ENCODE data around the gene DPP6.

DPP6 gene

GRCh38 chr7:154474903-154475520 lies 422.8 kb downstream of the DPP6 start:
- no peak for DNase-seq

GRCh38 chr7:154475864-154476263 lies 423.7 kb downstream of the DPP6 start:
- no peak for DNase-seq

DNA sequence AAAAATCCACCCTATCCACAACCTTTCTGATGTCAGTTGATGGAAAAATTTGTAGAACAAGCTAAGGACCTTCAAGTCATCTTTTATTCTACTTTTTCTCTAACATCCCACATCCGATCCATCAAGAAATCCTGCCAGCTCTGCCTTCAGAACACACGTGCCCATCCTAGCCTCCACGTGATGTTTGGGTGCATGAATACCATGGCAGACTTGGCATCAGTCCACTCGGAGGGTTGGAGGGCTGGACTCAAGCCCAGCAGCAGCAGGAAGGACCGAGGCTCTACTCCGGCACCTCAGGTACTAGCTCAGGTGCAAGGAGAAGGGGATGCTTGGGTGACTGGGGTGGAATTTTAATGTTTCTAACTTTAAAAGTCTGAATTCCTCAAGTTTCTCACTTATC lies 428.6 kb downstream of the DPP6 start:
- no peak for DNase-seq

GRCh38 chr7:154482863-154483262 lies 430.7 kb downstream of the DPP6 start:
- DNase-seq: no peak

DNA sequence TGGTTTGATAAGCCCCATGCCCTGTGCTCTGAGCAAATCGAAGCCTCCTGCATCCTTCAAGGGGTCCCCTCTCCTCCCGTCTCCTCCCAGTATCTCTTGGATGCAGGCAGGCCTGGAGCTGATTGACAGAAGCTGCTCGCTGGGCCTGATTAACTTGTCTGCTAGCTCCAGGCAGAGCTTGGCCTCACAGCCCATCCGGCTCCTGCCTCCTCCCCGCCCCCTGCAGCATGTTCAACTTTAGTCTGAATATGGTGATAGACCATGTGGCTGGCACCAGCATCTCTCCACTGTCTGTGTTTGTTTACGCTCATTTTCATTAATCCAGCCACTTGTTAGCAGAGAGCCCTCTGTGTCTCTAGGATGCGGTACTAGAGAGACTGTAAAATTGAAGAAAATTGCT lies 432.2 kb downstream of the DPP6 start:
- no peak for DNase-seq

GRCh38 chr7:154484943-154485342 lies 432.7 kb downstream of the DPP6 start:
- no peak for DNase-seq

DNA sequence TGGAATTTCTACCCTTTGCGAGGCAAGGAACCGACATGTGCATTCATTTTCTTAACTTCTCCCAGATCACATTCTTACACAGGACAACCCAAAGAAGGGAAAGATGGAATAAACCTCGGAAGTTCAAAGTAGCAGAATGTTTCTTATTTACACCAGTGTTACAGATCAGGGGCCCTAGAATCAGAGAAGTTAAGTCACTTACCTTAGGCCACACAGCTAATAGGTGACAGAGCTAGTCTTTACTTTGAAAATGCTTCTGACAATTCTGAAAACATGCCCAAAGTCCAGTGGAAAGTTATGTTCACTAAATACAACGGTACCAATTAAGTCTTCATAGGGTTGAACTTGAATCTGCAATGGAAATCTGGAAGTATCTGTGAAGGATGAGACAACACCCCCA lies 437.7 kb downstream of the DPP6 start:
- no peak for DNase-seq

GRCh38 chr7:154493594-154493993 lies 441.4 kb downstream of the DPP6 start:
- no peak for DNase-seq

GRCh38 chr7:154497751-154498150 lies 445.6 kb downstream of the DPP6 start:
- no peak for DNase-seq

DNA sequence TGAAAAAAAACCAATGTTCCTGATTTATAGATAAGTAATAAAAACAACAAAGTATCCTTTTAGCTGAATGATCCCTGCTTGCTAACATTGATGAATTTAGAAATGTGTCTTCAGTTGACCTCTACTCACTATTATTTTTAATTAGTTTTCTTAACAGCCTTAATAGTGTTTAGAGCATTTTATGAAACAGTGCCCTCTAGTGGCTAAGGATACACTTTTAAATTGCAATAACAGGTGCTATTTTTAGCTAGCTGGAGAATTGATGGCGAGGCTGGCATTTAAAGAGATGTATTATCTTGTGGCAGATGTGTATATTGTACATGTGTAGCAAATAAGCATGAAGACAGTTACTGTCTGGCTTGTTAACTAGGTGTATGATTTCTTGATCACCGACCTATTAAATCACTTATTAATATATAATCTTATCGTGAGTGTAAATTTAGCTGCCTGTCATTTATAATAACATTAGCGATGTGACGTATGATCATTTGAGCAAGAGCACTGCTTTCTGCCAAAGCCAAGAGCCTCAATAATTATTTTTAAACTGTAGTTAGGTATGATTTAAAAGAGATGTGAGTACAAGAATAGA lies 451.9 kb downstream of the DPP6 start:
- DNase-seq: no peak

GRCh38 chr7:154504918-154505317 lies 452.7 kb downstream of the DPP6 start:
- no peak for DNase-seq

GRCh38 chr7:154505362-154505761 lies 453.2 kb downstream of the DPP6 start:
- no peak for DNase-seq

DNA sequence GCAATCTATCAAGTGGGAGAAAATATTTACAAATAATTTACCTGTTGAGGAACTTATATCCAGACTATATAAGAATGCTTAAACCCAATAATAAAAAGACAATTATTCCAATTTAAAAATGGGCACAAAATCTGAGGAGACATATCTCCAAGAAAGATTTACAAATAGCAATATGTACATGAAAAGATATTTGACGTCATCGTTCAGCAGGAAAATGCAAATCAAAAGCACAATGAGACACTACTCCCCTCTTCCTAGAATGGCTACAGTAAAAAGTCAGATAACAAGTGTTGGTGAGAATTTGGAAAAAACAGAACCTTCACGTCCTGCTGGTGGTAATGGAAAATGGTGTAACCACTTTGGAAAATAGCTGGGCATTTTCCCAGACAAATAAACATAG lies 457.0 kb downstream of the DPP6 start:
- no peak for DNase-seq

- no peak for DNase-seq
Measured at GRCh38 chr7:154512121-154512833, 460.1 kb downstream of the DPP6 start.

DNA sequence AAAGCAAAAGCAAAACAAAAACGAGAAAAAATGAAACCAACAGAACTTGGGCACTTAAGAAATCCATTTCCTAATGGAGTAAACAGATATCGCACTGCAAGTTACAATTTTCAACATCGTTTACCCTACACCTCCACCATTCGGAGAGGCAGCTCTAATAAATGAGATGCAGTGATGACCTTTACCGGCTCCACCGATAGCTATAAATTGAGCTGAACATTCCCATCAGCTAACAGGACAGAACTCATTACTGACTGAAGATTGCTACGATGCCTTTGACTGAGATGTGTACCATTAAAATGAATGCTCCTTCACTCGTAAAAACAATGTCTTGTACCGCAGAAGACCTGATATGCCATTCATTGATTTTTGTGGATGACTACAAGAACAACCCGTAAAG lies 465.6 kb downstream of the DPP6 start:
- no peak for DNase-seq

DNA sequence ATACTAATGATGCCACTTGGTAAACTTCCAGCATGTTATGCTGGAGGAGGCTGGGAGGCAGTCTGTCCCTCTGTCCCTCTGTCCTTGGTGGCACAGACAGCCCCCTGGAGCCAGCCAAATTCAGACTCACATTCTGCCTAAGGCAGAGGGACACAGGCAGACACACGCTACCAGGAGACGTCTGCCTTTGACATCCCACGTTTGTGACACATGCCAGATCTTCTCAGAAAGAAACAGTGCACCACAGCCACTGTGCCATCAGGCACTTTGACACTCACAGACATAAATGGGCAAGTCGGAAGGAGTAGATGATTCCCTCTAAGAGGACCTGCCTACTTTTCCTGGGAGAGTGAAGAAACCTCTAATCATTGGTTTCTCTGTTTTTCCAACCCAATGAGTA lies 467.0 kb downstream of the DPP6 start:
- no peak for DNase-seq

GRCh38 chr7:154530136-154530535 lies 477.9 kb downstream of the DPP6 start:
- DNase-seq: no peak

- no peak for DNase-seq
Measured at GRCh38 chr7:154532771-154533170, 480.6 kb downstream of the DPP6 start.

DNA sequence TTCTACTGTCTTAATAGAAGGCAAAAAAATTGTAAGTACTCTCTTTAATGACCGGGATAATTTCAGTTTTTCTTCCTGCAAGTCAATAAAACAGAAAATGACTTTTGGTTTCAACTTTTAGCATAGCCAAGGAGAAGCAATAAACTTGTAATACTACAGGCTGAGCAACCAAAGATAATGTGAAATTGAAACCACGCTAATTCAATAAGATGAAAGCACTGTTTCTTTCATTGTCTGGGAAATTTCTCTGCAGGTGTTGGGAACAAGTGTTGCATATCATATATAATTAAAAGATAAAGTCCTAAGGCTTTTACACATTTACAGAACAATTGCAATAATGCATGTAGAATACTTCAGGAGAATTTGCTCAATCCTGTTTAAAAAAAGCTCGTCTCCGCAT lies 488.4 kb downstream of the DPP6 start:
- DNase-seq: no peak

DNA sequence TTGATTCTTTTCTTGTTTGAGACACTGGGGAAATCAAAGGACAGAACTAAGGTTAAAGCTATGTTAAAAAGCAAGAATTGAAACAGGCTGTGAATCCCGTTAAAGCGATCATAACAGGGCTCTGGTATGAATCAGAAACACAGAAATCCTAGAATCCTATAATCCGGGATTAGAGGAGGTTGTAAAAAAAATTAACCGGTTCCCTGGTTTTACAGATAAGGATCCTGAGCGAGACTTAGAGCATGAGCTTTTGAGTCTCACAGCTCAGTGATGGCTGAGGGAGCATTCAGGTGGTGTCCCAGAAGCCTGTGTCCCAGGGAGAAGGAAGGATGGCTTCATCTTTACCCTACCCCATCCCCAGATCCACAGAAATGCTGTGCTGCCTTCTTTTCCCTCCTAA lies 489.4 kb downstream of the DPP6 start:
- no peak for DNase-seq

GRCh38 chr7:154546946-154547587 lies 494.9 kb downstream of the DPP6 start:
- no peak for DNase-seq

DNA sequence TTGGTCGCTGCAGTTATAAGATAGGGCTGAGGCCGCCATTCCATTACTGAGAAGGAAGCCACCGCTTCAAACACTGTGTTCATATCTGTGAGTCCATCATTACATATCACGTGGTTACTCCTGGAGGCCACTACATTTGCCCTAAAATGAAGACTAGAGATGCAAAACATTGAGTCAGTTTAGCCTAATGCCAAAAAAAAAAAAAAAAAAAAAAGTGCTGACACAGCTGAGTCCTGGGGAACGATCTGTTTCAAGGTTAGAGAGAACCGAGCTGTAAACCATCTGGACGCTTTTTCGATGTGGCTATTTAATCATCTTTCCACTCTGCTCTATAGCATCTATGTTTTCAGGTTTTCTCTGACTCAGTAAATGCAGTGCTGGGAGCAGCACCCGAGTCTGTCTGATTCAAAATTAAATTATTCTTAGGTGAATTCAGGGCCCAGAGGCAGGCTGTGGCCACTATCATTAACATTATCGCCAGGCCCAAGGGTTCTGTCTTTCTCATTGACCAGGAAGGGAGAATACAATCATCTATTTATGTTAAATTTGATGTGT lies 501.6 kb downstream of the DPP6 start:
- DNase-seq: no peak

DNA sequence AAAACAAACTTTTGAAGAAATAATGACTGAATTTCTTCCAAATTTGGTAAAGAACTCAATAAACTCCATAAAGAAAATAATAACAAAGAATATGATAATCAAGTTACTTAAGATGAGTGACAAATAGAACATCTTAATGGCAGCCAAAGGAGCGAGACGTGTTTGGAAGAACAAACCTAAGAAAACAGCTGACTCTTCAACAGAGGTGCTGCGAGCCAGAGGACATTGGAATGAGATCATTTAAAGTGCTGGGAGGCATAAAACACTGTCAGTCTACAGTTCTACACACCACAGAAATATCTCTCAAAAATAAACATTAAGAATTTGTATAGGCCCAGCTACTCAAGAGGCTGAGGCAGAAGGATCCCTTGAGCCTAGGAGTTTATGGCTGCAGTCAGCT lies 507.3 kb downstream of the DPP6 start:
- DNase-seq: no peak

DNA sequence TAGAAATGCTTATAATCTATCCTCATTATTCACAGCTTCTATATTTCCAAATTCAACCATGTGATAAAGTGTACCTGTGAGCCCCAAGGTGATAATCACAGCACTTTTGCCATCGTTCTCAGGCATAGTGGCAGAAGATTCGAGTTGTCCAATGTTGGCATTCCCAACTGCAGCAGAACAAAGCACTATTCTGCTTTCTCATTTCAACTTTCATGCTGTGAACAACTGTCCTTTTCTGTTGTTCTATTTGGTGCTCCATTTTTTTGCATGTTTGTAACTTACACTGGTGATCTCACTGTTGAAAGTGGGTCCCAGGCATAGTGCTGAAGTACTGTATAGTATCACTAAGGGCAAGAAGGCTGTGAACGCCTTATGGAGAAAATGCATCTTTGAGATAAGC lies 512.5 kb downstream of the DPP6 start:
- no peak for DNase-seq

Measured in effector CD8-positive, alpha-beta T cell (primary cell).